DOHH2 (cell line): ENCODE results near the gene GOLPH3.
"Not testable (repeated sequence)": the region's sequence is repeated elsewhere in the genome, so short reads cannot be mapped to it uniquely, and the experiment has no call there.

Experiments
- H3F3A ChIP-seq: fragments of 200-600 bp; sonication (generic), shearing (Covaris generic); 2 replicates; pipeline ENCODE4 v1.6.0; 2016; ENCODE audit warnings: antibody characterized with exemption, mild to moderate bottlenecking; ENCODE audit not compliant: control insufficient read depth, insufficient read depth
- H3K27ac ChIP-seq: fragments of 200-600 bp; sonication (generic); 2 replicates; pipeline ENCODE4 v1.5.1; 2014; ENCODE audit warnings: low read depth, mild to moderate bottlenecking, low read length, moderate library complexity
- H3K27me3 ChIP-seq: fragments of 200-600 bp; sonication (generic); 2 replicates; pipeline ENCODE4 v1.6.1; 2014; ENCODE audit warnings: mild to moderate bottlenecking, low read length, mixed read lengths; ENCODE audit not compliant: control insufficient read depth
- H3K36me3 ChIP-seq: fragments of 200-600 bp; sonication (generic); 2 replicates; pipeline ENCODE4 v1.6.1; 2014; ENCODE audit warnings: mild to moderate bottlenecking, low read length, moderate library complexity, mixed read lengths; ENCODE audit not compliant: control insufficient read depth
- H3K4me1 ChIP-seq: fragments of 200-600 bp; sonication (generic); 2 replicates; pipeline ENCODE4 v1.6.1; 2014; ENCODE audit warnings: mild to moderate bottlenecking, low read length, mixed read lengths; ENCODE audit not compliant: control insufficient read depth
- H3K4me2 ChIP-seq: fragments of 200-600 bp; sonication (generic); 2 replicates; pipeline ENCODE4 v1.6.0; 2014; ENCODE audit warnings: mild to moderate bottlenecking, low read length, moderate library complexity
- H3K4me3 ChIP-seq: fragments of 200-600 bp; sonication (generic); 2 replicates; pipeline ENCODE4 v1.5.1; 2014; ENCODE audit warnings: mild to moderate bottlenecking, low read length, mixed read lengths
- H3K79me2 ChIP-seq: fragments of 200-600 bp; sonication (generic); 2 replicates; pipeline ENCODE4 v1.6.1; 2014; ENCODE audit warnings: mild to moderate bottlenecking, low read length, mixed read lengths; ENCODE audit not compliant: control insufficient read depth
- H3K9me2 ChIP-seq: fragments of 200-600 bp; sonication (generic); replicated peaks from 2 replicates; pipeline ENCODE4 v1.6.1; 2014; ENCODE audit warnings: mild to moderate bottlenecking, low read length, mixed read lengths; ENCODE audit not compliant: control insufficient read depth
- H3K9me3 ChIP-seq: fragments of 200-600 bp; sonication (generic); 2 replicates; pipeline ENCODE4 v1.6.1; 2014; ENCODE audit warnings: antibody characterized with exemption, low read length, mixed read lengths; ENCODE audit not compliant: control insufficient read depth, insufficient read depth
- H4K20me1 ChIP-seq: fragments of 200-600 bp; sonication (generic); 2 replicates; pipeline ENCODE4 v1.6.0; 2014; ENCODE audit warnings: low read depth, mild to moderate bottlenecking, antibody characterized with exemption, low read length, moderate library complexity; ENCODE audit not compliant: control insufficient read depth, insufficient read depth
- CTCF ChIP-seq: fragments of 200-600 bp; sonication (generic); IDR thresholded peaks from one replicate; pipeline ENCODE4 v1.5.1; 2014; ENCODE audit warnings: antibody characterized with exemption, mild to moderate bottlenecking, low read depth, low read length; ENCODE audit not compliant: poor library complexity, severe bottlenecking
- EZH2phosphoT487 ChIP-seq: fragments of 200-600 bp; sonication (generic); IDR thresholded peaks from 2 replicates; pipeline ENCODE4 v1.6.1; 2017; ENCODE audit warnings: borderline replicate concordance, mild to moderate bottlenecking, antibody characterized with exemption, low read length, moderate library complexity, mixed read lengths

GOLPH3 gene

GRCh38 chr5:32123889-32124676 is 50.0 kb downstream of the GOLPH3 start:
- H4K20me1 ChIP-seq: no peaks in the 10 kb centered on the region
- peaks cover 22% of the 10 kb centered on the region for H3K79me2 ChIP-seq
- no peak overlapping the region for H3K27ac ChIP-seq
- no peaks in the 10 kb centered on the region for H3K27me3 ChIP-seq
- H3K9me2 ChIP-seq: no peaks in the 10 kb centered on the region
- H3K9me3 ChIP-seq: no peaks in the 10 kb centered on the region
- H3K4me3 ChIP-seq: no peak overlapping the region
- no peak overlapping the region for H3K4me2 ChIP-seq
- 0 out of 2 replicates have a peak, but pooled peaks cover 2% of the 10 kb centered on the region for H3F3A ChIP-seq
- TF ChIP-seq CTCF: no peak
- TF ChIP-seq EZH2phosphoT487: no peak
- H3K4me1 ChIP-seq: no peaks in the 10 kb centered on the region
- peaks cover 72% of the 10 kb centered on the region for H3K36me3 ChIP-seq

GRCh38 chr5:32123058-32123805 is 50.9 kb downstream of the GOLPH3 start:
- H3K36me3 ChIP-seq: peaks cover 69% of the 10 kb centered on the region

GRCh38 chr5:32118922-32119321 is 55.2 kb downstream of the GOLPH3 start:
- not testable (repeated sequence) for H3K27ac ChIP-seq, H3K9me2 ChIP-seq, H4K20me1 ChIP-seq, H3K4me2 ChIP-seq, H3K27me3 ChIP-seq, H3K9me3 ChIP-seq, H3F3A ChIP-seq, H3K4me1 ChIP-seq, H3K79me2 ChIP-seq, H3K4me3 ChIP-seq
- peaks cover 47% of the 10 kb centered on the region for H3K36me3 ChIP-seq

More at GRCh38 chr5:32123058-32123805, 50.9 kb downstream of the GOLPH3 start:
- Histone ChIP-seq H3K4me3 (no peak overlapping the region), H3K79me2 (peaks cover 17% of the 10 kb centered on the region), H3F3A (0 out of 2 replicates have a peak, but pooled peaks cover 2% of the 10 kb centered on the region), H3K9me3 (no peaks in the 10 kb centered on the region), H4K20me1 (no peaks in the 10 kb centered on the region), H3K4me1 (no peaks in the 10 kb centered on the region), H3K4me2 (no peak overlapping the region), H3K27ac (no peak overlapping the region), H3K9me2 (no peaks in the 10 kb centered on the region), H3K27me3 (no peaks in the 10 kb centered on the region)
- TF ChIP-seq EZH2phosphoT487: no peak
- TF ChIP-seq CTCF: no peak
